Type B pancreatic cell (in vitro differentiated cells): Measurements from ENCODE around the gene PARP1. TPM values are rescaled to one million over a fixed set of nuclear protein-coding genes. Genes with fewer than 3 reads are reported as not detected.

ENCODE experiments used
- DNase-seq: peaks from one replicate; pipeline ENCODE4 v3.0.0; 2021; ENCODE audit warnings: mixed read lengths; ENCODE audit not compliant: unreplicated experiment; ENCODE audit errors: extremely low spot score
- H3K27ac Mint-ChIP-seq: 2 replicates; pipeline ENCODE4 v1.8.0; 2021; ENCODE audit warnings: mild to moderate bottlenecking, mixed read lengths
- H3K27me3 Mint-ChIP-seq: 2 replicates; pipeline ENCODE4 v1.8.0; 2021; ENCODE audit warnings: mixed read lengths
- H3K36me3 Mint-ChIP-seq: 2 replicates; pipeline ENCODE4 v1.8.0; 2021; ENCODE audit warnings: mixed read lengths
- H3K4me1 Mint-ChIP-seq: one replicate; pipeline ENCODE4 v1.8.0; 2021; ENCODE audit warnings: mixed read lengths; ENCODE audit not compliant: unreplicated experiment
- H3K4me3 Mint-ChIP-seq: 2 replicates; pipeline ENCODE4 v1.8.0; 2021; ENCODE audit warnings: mild to moderate bottlenecking, mixed read lengths
- H3K9me3 Mint-ChIP-seq: 2 replicates; pipeline ENCODE4 v1.8.0; 2021; ENCODE audit warnings: mixed read lengths
- CTCF ChIP-seq: fragments of 200-600 bp; sonication (generic); conservative IDR thresholded peaks from 2 replicates; pipeline ENCODE4 v1.5.0; 2021; ENCODE audit warnings: antibody characterized with exemption, mild to moderate bottlenecking
- total RNA-seq: library from RNA; stranded (reverse); gene quantifications from 2 replicates; pipeline ENCODE4 v1.2.1, GENCODE V29; 2021; ENCODE audit warnings: low replicate concordance

Gene PARP1
- total RNA-seq, 1 donor from 2014 or later: 186 TPM

GRCh38 chr1:226420328-226420727 lies 12.4 kb upstream of the PARP1 start:
- H3K36me3 Mint-ChIP-seq: no peaks in the 10 kb centered on the region
- no peak overlapping the region for H3K4me3 Mint-ChIP-seq
- H3K9me3 Mint-ChIP-seq: no peaks in the 10 kb centered on the region
- H3K4me1 Mint-ChIP-seq: no peaks in the 10 kb centered on the region
- H3K27ac Mint-ChIP-seq: no peak overlapping the region
- peaks cover 2% of the 10 kb centered on the region for H3K27me3 Mint-ChIP-seq
- no peak for DNase-seq
- TF ChIP-seq CTCF: no peak

DNA sequence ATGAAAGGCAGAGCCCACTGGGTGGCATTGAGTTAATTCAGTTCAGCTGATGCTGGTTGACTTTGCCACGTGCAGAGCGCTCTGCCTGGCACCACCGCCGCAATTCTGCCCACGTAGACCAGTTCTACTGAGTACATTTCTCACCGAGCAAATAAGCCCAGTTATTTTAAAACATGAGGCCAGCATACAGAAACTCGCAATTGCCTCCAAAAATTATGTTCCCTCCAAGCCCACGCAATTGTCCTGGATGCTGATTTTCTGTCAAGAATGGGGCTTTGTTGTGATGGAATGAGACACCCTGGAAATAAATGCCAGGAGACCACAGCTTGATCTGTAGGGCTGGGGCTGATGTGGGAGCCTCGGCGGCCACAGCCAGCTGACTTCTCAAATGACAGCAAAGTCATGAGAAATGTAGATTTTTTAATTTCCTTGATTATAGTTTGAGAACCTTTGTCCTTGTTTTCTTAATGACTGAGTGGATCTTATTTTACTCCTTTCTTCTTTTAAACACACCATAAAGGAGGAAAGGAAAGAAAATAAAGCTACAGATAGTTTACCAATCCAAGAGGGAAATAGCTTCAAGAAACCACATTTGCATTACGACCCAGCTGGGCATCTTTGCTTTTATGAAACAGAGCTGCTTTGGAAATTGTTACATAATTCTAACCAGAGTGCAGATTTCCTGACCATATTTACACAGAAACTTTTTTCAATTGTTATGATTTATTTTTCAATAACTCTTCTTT lies 11.6 kb upstream of the PARP1 start:
- no peaks in the 10 kb centered on the region for H3K4me1 Mint-ChIP-seq
- no peak for DNase-seq
- no peak overlapping the region for H3K4me3 Mint-ChIP-seq
- H3K9me3 Mint-ChIP-seq: no peaks in the 10 kb centered on the region
- no peak overlapping the region for H3K27ac Mint-ChIP-seq
- TF ChIP-seq CTCF: no peak
- H3K36me3 Mint-ChIP-seq: no peaks in the 10 kb centered on the region
- peaks cover 2% of the 10 kb centered on the region for H3K27me3 Mint-ChIP-seq

DNA sequence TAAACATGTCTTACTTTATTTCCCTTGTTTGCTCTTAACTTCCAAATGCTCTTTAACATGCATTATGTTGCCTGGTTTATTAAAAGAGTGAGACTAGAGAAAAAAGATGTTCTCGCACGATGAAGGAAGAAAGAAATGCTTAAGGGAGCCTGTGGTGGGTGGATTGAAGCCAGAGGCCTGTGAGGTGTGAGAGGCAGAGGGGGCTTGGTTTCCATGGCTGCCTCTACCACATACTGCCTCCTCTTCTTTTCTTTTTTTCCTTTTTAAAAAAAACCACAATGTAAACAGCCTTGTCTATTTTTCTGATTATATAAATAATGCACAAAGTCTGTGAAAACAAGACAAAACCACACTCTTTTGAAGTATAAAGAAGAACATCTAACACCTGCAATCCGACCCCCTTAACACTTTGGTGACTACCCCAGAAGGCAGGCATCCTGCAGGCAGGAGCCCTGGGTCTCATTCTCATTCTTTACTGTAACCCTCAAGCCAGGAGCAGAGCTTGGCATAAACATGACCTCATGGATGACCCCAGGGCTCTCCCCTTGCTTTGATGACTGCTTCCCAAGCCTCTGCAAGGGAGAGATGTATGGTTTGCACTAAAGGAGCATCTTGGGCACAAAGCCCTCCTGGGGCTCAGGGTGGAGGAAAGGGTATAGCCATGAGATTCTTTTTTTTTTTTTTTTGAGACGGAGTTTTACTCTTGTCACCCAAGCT lies 10.1 kb upstream of the PARP1 start:
- TF ChIP-seq CTCF: no peak
- H3K27ac Mint-ChIP-seq: no peak overlapping the region
- H3K4me3 Mint-ChIP-seq: no peak overlapping the region
- H3K9me3 Mint-ChIP-seq: no peaks in the 10 kb centered on the region
- H3K36me3 Mint-ChIP-seq: no peaks in the 10 kb centered on the region
- H3K4me1 Mint-ChIP-seq: no peaks in the 10 kb centered on the region
- peaks cover 2% of the 10 kb centered on the region for H3K27me3 Mint-ChIP-seq
- no peak for DNase-seq

DNA sequence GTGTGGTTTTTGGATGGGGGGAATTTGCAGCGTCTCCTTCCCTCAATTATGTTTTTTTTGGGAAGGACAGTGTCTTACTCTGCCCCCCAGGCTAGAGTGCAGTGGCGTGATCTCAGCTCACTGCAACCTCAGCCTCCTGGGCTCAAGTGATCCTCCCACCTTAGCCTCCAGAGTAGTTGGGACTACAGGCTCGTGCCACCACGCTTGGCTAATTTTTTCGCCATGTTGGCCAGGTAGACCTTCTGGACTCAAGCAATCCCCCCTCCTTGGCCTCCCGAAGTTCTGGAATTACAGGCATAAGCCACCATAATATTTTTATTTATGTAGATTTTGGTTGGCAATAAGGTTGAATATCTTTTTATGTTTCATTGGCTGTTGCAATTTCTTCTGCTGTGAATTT lies 9.5 kb upstream of the PARP1 start:
- H3K27me3 Mint-ChIP-seq: peaks cover 2% of the 10 kb centered on the region
- TF ChIP-seq CTCF: no peak
- no peak overlapping the region for H3K4me3 Mint-ChIP-seq
- no peaks in the 10 kb centered on the region for H3K4me1 Mint-ChIP-seq
- no peak overlapping the region for H3K27ac Mint-ChIP-seq
- DNase-seq: no peak
- H3K36me3 Mint-ChIP-seq: no peaks in the 10 kb centered on the region
- H3K9me3 Mint-ChIP-seq: no peaks in the 10 kb centered on the region

- no peaks in the 10 kb centered on the region for H3K36me3 Mint-ChIP-seq
- H3K4me3 Mint-ChIP-seq: no peak overlapping the region
- H3K9me3 Mint-ChIP-seq: no peaks in the 10 kb centered on the region
- no peak for DNase-seq
- H3K27ac Mint-ChIP-seq: no peak overlapping the region
- H3K27me3 Mint-ChIP-seq: peaks cover 2% of the 10 kb centered on the region
- no peak for TF ChIP-seq CTCF
- no peaks in the 10 kb centered on the region for H3K4me1 Mint-ChIP-seq
These were observed 6.3 kb upstream of the PARP1 start for GRCh38 chr1:226414098-226414698.
